Prostate gland (tissue), 2 donors: Measurements from ENCODE around the gene TMEM131. TPM values are rescaled to one million over a fixed set of nuclear protein-coding genes. Genes with fewer than 3 reads are reported as not detected.

ENCODE experiments used
- DNase-seq: peaks from one replicate; pipeline ENCODE4 v3.0.0-alpha.2; 2019; ENCODE audit warnings: low spot score
- H3K27ac ChIP-seq, 2 donors: fragments of 200-600 bp; sonication (generic); 2 replicates each; pipeline ENCODE4 v1.5.1; 2017 to 2019
- H3K27me3 ChIP-seq: fragments of 200-600 bp; sonication (generic); replicated peaks from 2 replicates; pipeline ENCODE4 v1.5.1; 2019; ENCODE audit not compliant: insufficient read depth
- H3K36me3 ChIP-seq, 2 donors: fragments of 200-600 bp; sonication (generic); 1 replicate in 1 of 2; 2 replicates in 1 of 2; pipeline versions ENCODE4 v1.5.1 to v1.8.1; 2017 to 2019
- H3K4me1 ChIP-seq: fragments of 200-600 bp; sonication (generic); replicated peaks from 2 replicates; pipeline ENCODE4 v1.5.1; 2019
- H3K4me3 ChIP-seq, 2 donors: fragments of 200-600 bp; sonication (generic); 2 replicates each; pipeline ENCODE4 v1.5.1; 2017 to 2019
- H3K9me3 ChIP-seq: fragments of 200-600 bp; sonication (generic); 2 replicates; pipeline ENCODE4 v1.5.1; 2017
- POLR2A ChIP-seq: fragments of 450-650 bp; IDR thresholded peaks from one replicate; pipeline ENCODE4 v1.6.1; 2016; ENCODE audit warnings: antibody characterized with exemption, mild to moderate bottlenecking
- POLR2AphosphoS5 ChIP-seq: sonication (generic); formaldehyde crosslinking; IDR thresholded peaks from one replicate; pipeline ENCODE4 v1.6.1; 2017; ENCODE audit warnings: antibody characterized with exemption
- WGBS: methylation state at CpG from one replicate; pipeline ENCODE4 v1.1.5; 2018; 5-methylcytosine and 5-hydroxymethylcytosine counted together
- intact Hi-C: fragments of 100-400 bp; cut with DNase I; formaldehyde crosslinking; loops from one replicate; pipeline ENCODE4 v1.14.2; 2022
- total RNA-seq, 2 donors: library from RNA; depleted of rRNA; stranded (reverse); fragments of >200 nt; gene quantifications; one replicate each; pipeline ENCODE4 v1.1.0, GENCODE V29; 2016
- TF ChIP-seq, protein P1 (sequence below), 4 experiments: fragments of 200-600 bp in 2 of 4; fragments of 450-650 bp in 2 of 4; sonication (generic) in 2 of 4; IDR thresholded peaks; 1 replicate in 3 of 4; 2 replicates in 1 of 4; pipeline ENCODE4 v1.5.1; 2016 to 2019; ENCODE audit warnings: antibody characterized with exemption in 4 of 4, mild to moderate bottlenecking in 2 of 4, moderate library complexity in 2 of 4

Gene TMEM131
- total RNA-seq, 2 donors from 2014 or later = 40.6 to 42.0 TPM

GRCh38 chr2:97996679-97997078 is 931 bp upstream of the TMEM131 start:
- H3K36me3 ChIP-seq = no peaks in the 10 kb centered on the region
- no peaks in the 10 kb centered on the region for H3K4me1 ChIP-seq
- WGBS = 90% methylated on average over 19 of the region's 19 CpGs
- TF ChIP-seq POLR2AphosphoS5 = no peak
- TF ChIP-seq, protein P1, sequence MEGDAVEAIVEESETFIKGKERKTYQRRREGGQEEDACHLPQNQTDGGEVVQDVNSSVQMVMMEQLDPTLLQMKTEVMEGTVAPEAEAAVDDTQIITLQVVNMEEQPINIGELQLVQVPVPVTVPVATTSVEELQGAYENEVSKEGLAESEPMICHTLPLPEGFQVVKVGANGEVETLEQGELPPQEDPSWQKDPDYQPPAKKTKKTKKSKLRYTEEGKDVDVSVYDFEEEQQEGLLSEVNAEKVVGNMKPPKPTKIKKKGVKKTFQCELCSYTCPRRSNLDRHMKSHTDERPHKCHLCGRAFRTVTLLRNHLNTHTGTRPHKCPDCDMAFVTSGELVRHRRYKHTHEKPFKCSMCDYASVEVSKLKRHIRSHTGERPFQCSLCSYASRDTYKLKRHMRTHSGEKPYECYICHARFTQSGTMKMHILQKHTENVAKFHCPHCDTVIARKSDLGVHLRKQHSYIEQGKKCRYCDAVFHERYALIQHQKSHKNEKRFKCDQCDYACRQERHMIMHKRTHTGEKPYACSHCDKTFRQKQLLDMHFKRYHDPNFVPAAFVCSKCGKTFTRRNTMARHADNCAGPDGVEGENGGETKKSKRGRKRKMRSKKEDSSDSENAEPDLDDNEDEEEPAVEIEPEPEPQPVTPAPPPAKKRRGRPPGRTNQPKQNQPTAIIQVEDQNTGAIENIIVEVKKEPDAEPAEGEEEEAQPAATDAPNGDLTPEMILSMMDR (IDR thresholded peaks at IDR 0.05) = no peak
- TF ChIP-seq POLR2A = no peak
- H3K27me3 ChIP-seq = no peaks in the 10 kb centered on the region
- H3K27ac ChIP-seq = peak overlapping the region; percentile 93 to 95
- no peak for DNase-seq
- H3K4me3 ChIP-seq = peak overlapping the region; percentile 76 to 86
- no peaks in the 10 kb centered on the region for H3K9me3 ChIP-seq
- intact Hi-C loops = loop anchor here (5.0 to 10.0 kb wide), 2 partner anchors 189 to 332 kb away; partner anchors contain the start of genes ACTR1B and C2orf92

DNA sequence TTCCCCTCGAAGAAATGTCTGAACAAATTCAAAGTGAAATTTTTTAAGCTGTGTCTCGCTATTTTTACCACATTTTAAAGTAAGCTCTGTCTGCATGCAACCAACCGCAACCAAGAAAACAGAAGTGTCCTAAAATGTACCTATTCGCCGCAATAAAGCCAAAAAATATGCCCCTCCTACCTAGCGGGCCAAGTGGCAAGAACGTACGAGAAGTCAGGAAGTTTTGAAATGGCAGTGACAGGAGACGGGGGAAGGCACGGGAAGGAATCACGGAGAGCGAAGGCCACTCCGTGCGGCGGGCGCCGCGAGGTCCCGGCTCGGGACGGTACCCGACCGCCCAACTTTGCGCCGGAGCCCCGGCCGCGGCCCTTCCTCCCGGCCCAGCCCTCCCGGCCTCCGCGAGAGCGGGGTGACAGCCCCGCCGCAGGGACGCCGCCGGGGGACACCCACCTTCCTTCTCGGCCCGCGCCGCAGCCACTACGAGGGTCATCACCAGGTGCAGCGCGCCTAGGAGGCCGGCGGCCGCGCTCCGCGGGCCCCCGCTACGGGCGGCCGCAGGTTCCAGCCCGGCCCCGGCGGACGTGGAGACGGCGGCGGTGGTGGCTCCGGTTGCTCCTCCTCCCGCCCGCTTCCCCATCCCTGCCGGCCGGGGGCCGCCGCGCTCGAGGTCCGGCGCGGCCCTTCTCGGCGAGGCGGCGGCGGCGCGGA is 568 bp downstream of the TMEM131 start:
- H3K4me1 ChIP-seq = no peaks in the 10 kb centered on the region
- H3K36me3 ChIP-seq = no peaks in the 10 kb centered on the region
- WGBS = under 1% methylated on average over 66 of the region's 81 CpGs
- peak; percentile 31 for DNase-seq
- peak overlapping the region; percentile 93 to 95 for H3K27ac ChIP-seq
- TF ChIP-seq, protein P1 (IDR thresholded peaks at IDR 0.05) = no peak
- peak; percentile 66 for TF ChIP-seq POLR2AphosphoS5
- peak; percentile 37 for TF ChIP-seq POLR2A
- peak overlapping the region; percentile 76 to 86 for H3K4me3 ChIP-seq
- intact Hi-C loops = loop anchor here (5.0 to 10.0 kb wide), 2 partner anchors 188 to 330 kb away; partner anchors contain the start of genes ACTR1B and C2orf92
- no peaks in the 10 kb centered on the region for H3K9me3 ChIP-seq
- H3K27me3 ChIP-seq = no peaks in the 10 kb centered on the region

DNA sequence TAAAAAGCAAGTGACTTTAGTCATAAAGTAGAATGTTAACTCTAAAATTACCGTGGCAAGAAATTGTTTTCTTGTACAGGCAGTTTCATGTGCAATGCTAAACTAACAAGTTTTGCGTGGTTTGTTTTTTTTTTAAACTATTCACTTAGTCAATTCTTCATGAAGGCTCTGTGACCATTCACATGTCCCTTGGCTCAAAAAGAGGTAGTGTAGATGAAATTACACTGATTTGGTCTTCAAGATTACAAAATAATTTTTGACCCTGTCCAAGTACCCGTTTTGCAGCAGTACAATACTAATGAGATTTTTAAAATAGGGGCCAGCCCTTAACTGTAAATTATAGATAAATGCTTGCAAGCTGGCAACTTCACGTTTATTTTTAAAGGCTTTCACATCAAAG is 1.3 kb downstream of the TMEM131 start:
- Histone ChIP-seq H3K4me1 (no peaks in the 10 kb centered on the region), H3K9me3 (no peaks in the 10 kb centered on the region), H3K27ac (peak overlapping the region; percentile 93 to 95), H3K4me3 (peak overlapping the region; percentile 76 to 86), H3K36me3 (no peaks in the 10 kb centered on the region), H3K27me3 (no peaks in the 10 kb centered on the region)
- intact Hi-C loops = loop anchor here (10.0 kb wide), 1 partner anchor 330 kb away; the partner anchor contains the start of genes ACTR1B and C2orf92
- WGBS = 2% methylated on average over 4 of the region's 4 CpGs
- TF ChIP-seq POLR2AphosphoS5 (no peak), POLR2A (no peak)
- TF ChIP-seq, protein P1 (IDR thresholded peaks at IDR 0.05) = no peak
- no peak for DNase-seq

GRCh38 chr2:97993926-97994325 is 1.8 kb downstream of the TMEM131 start:
- H3K4me1 ChIP-seq = no peaks in the 10 kb centered on the region
- DNase-seq = no peak
- intact Hi-C loops = loop anchor here (10.0 kb wide), 1 partner anchor 329 kb away; the partner anchor contains the start of genes ACTR1B and C2orf92
- H3K27me3 ChIP-seq = no peaks in the 10 kb centered on the region
- H3K9me3 ChIP-seq = no peaks in the 10 kb centered on the region
- WGBS = 37% methylated on average over 6 of the region's 6 CpGs
- H3K4me3 ChIP-seq = peak overlapping the region in 1 of 2 donors; percentile 76
- peak overlapping the region in 1 of 2 donors; percentile 95 for H3K27ac ChIP-seq
- no peak for TF ChIP-seq POLR2AphosphoS5
- no peak for TF ChIP-seq POLR2A
- no peaks in the 10 kb centered on the region for H3K36me3 ChIP-seq

DNA sequence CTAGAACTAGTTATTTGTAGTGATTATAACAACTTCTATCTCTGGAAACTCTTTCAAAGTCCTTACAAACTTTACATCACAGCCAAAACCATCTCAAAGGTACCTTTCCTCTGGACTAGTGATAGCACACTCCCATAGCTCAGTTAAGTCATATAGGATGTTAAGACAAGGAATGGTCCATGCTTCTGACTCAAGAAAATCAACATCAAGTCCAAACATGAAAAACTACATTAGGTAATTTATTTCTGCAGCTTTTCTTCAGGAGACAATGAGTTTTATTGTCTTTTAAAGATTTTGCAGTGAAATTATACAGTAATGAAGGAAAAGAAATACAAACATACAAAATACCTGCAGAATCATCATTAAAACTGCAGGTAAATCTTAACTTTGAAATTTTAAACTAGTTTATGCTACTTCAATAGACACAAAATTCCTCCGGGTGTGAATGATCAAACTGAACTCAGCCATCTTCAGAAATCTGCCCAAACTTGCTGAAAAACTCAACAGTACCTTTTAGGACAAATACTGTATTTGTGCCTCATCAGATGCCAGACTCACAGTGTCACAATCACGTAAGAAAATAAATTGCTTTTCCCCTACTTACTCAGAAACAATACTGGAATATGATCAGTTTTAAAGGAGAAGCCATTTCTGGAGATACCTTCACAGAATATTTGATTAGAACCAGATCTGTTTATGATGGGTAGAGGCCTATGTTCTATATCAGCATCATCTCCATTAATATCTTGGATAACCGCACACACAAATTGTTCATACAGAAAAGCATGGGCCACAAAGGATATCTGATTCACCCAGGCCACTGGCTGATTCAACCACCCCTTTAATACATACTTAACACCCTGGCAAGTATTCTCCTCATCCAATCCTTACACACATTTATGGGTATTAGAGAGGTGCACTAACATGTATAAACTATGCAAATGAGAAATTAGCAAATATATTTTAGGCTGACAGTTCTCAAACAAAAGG is 2.6 kb downstream of the TMEM131 start:
- WGBS = 40% methylated on average over 3 of the region's 3 CpGs
- H3K27me3 ChIP-seq = no peaks in the 10 kb centered on the region
- peak overlapping the region in 1 of 2 donors; percentile 76 for H3K4me3 ChIP-seq
- TF ChIP-seq POLR2AphosphoS5 = no peak
- TF ChIP-seq, protein P1 (IDR thresholded peaks at IDR 0.05) = no peak
- no peak for TF ChIP-seq POLR2A
- intact Hi-C loops = loop anchor here (10.0 kb wide), 1 partner anchor 328 kb away; the partner anchor contains the start of genes ACTR1B and C2orf92
- no peaks in the 10 kb centered on the region for H3K9me3 ChIP-seq
- H3K4me1 ChIP-seq = no peaks in the 10 kb centered on the region
- peak overlapping the region in 1 of 2 donors; percentile 95 for H3K27ac ChIP-seq
- H3K36me3 ChIP-seq = no peaks in the 10 kb centered on the region
- no peak for DNase-seq
